AG04450 (cell line): ENCODE results near the gene LEMD1. TPM values are rescaled to one million over a fixed set of nuclear protein-coding genes. Genes with fewer than 3 reads are reported as not detected.

ENCODE experiments used
- CTCF ChIA-PET: fragments of 300-600, 350-600 bp; formaldehyde crosslinking; extraction: SDS; loops from one replicate; lab custom pipeline; 2022; ENCODE audit warnings: antibody characterized with exemption, inconsistent platforms; lab: Charles Lee
- POLR2A ChIA-PET: fragments of 350-600 bp; formaldehyde crosslinking; extraction: SDS; loops from one replicate; lab custom pipeline; 2021; ENCODE audit warnings: antibody characterized with exemption, inconsistent platforms; lab: Yijun Ruan, JAX
- DNase-seq: peaks from one replicate; pipeline ENCODE4 v3.0.0-alpha.2; 2011; ENCODE audit warnings: low read depth, low spot score
- H3K27ac ChIP-seq: one replicate; pipeline ENCODE4 v1.5.1; 2012; ENCODE audit warnings: low read depth, low read length, control low read depth
- H3K27me3 ChIP-seq: one replicate; pipeline ENCODE4 v1.6.0; 2012; ENCODE audit warnings: low read length; ENCODE audit not compliant: control insufficient read depth, insufficient read depth
- H3K4me3 ChIP-seq: 2 replicates; pipeline ENCODE4 v1.5.1; 2011; ENCODE audit warnings: mild to moderate bottlenecking, low read depth, low read length, control low read depth
- H3K9me3 ChIP-seq: 2 replicates; pipeline ENCODE4 v1.5.1; 2012; ENCODE audit warnings: low read length; ENCODE audit not compliant: control insufficient read depth, insufficient read depth
- CTCF ChIP-seq: IDR thresholded peaks from 2 replicates; pipeline ENCODE4 v1.5.1; 2011; ENCODE audit warnings: low read depth, low read length, control low read depth, inconsistent platforms
- polyA plus RNA-seq: library from polyadenylated mRNA; depleted of rRNA; stranded (reverse); fragments of >200 nt; gene quantifications from 2 replicates; pipeline ENCODE4 v1.2.3, GENCODE V29; 2011

LEMD1 gene
- polyA plus RNA-seq, 1 experiment, result not detected

DNA sequence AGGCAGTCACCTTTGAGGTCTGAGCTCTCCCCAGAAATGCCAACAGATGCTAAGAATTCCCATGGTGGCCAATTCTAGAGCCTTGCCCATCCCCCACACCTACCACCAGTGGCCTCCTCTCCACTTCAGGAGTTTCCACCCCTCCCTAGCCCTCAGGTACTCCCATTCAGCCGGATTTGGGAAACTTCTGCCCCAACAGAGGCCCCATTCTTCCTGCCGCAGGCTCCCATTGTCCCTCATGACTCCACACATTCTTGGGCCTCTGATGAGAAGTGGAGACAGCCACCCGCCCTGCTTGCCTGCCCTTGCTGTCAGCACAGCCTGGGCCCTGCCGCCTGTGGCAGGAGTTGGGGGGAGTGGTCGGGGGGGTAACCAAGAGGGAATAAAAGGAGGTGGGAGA, 29.3 kb upstream of the LEMD1 start:
- DNase-seq, result no peak
- Histone ChIP-seq H3K27me3 (peaks cover 48% of the 10 kb centered on the region), H3K9me3 (no peaks in the 10 kb centered on the region; the same call in 1 of the 2 replicates), H3K4me3 (no peak overlapping the region), H3K27ac (no peak overlapping the region)
- ChIA-PET CTCF (no interaction called here), POLR2A (no interaction called here)
- TF ChIP-seq CTCF, result no peak

- no peak for TF ChIP-seq CTCF
- ChIA-PET CTCF (interaction anchor here (1.0 to 2.6 kb wide), 6 partner anchors 9 to 177 kb away, joined by 3 to 8 read pairs (median 4); no protein-coding TSS in a partner anchor), POLR2A (no interaction called here)
- no peak for DNase-seq
- H3K27me3 ChIP-seq, result peaks cover 43% of the 10 kb centered on the region
- H3K4me3 ChIP-seq, result no peak overlapping the region
- H3K27ac ChIP-seq, result no peak overlapping the region
- H3K9me3 ChIP-seq, result no peaks in the 10 kb centered on the region
Observed at GRCh38 chr1:205450448-205450847, 28.6 kb upstream of the LEMD1 start.

DNA sequence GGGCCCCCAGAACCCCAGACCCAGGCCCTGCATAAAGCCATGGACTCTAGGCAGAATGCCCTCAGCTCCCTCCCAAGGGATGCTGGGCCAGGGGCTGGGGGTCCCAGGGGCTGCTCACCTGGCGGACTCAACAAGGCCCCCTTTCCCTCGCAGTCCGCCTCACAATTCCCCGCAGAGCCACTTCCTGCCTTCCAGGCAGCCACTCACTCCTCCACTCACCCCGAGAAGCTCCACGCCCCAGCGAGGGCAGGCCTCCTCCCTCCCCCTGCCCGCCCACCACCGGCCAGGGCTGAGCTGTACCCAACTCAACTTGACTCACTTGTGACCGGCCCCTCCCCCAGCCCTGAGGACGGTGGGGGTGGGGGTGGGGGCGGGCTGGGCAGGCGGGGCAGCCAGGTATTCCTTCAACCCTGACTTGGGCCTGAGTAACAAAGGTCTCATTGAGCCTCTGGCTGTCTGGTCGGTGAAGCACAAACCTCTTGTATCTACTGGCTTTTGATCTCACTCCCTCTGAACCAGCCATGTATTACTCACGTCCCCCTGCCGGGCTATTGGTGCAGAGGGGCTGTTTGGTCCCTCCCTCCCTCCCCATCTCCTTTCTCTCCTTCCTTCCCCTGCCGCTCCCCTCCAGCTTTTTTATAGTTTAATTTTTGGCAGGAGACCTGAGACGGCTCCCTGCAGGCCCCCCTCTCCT, 28.0 kb upstream of the LEMD1 start:
- Histone ChIP-seq H3K9me3 (no peaks in the 10 kb centered on the region), H3K27me3 (peaks cover 43% of the 10 kb centered on the region), H3K27ac (no peak overlapping the region), H3K4me3 (peak overlapping the region; percentile 44)
- no peak for DNase-seq
- ChIA-PET POLR2A (no interaction called here), CTCF (interaction anchor here (0.6 to 2.6 kb wide), 7 partner anchors 9 to 177 kb away, joined by 3 to 8 read pairs (median 4); no protein-coding TSS in a partner anchor)
- TF ChIP-seq CTCF, result peak; percentile 9; the same call in 1 of the 2 replicates

DNA sequence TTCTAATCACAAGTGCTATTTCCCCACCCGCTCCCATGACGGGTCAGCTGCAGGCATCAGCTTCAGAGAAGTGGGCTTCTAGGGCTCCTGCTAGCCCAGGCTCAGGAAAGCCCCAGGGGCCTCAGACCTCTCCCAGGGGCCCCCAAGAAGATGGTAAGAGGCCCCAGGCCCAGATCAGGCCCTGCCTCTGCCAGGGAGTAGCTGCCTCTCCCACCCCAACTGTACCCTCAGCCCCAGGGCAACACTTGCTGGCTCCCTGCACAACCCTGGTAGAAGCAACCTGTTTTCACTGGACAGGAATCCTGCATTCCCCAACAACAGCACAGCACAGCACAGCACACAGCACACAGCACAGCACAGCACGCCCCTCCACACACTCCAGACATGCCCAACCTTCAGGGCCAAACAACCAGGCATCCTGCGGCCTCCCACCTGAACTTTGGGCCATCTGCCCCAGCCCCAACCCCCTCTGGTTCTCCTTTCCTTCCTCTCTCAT, 27.4 kb upstream of the LEMD1 start:
- ChIA-PET CTCF (interaction anchor here (0.6 to 2.6 kb wide), 7 partner anchors 8 to 176 kb away, joined by 3 to 8 read pairs (median 4); no protein-coding TSS in a partner anchor), POLR2A (no interaction called here)
- Histone ChIP-seq H3K9me3 (no peaks in the 10 kb centered on the region), H3K27me3 (peaks cover 38% of the 10 kb centered on the region), H3K27ac (no peak overlapping the region), H3K4me3 (peak overlapping the region; percentile 44)
- TF ChIP-seq CTCF, result no peak
- no peak for DNase-seq
